Stimulated activated CD4-positive, alpha-beta T cell treated with anti-CD3 and anti-CD28 coated beads, Interleukin-4, amount 100 ng/mL, for 4 hours (primary cell): ENCODE data around the gene TP53I11.
A peak's percentile ranks its signal among the peaks of the same experiment; 100 is the strongest.

Experiments used
- DNase-seq, 2 experiments: peaks; one replicate each; pipeline ENCODE4 v3.0.0-alpha.2; 2020

TP53I11 gene

DNA sequence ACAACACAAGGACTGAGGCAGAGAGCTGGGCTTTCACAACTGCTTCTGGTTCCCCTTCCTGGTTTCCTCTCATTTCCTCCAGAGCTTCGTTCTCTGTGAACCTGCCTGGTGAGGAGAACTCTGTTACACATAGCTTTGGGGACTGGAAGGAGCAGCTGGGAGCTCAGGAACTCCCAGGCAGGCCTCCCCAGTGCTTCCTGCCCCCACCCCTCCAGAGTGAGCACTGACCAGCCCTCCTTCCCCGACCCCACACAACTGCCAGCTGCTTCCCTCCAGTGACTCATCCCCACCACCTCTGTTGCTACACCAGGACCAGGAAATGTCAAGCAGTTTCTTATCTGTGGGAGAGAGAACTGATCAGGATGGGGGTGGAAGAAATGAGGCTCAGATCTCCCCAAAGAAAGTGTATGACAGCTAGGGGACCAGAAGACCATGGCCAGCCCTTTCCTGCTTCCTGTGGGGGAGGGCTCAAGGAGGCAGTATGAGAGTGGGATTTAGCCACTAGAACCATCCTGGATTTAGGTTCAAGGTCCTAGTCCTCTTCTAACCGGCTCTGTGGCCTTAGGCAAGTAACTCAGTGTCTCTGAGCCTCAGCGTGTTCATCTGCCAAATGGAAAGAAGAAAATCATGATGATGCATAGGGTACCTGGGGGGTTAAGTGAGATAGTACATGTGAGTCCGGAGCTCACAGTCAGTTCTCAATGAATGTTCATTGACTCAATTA lies 4.5 kb upstream of the TP53I11 start:
- DNase-seq: no peak

DNA sequence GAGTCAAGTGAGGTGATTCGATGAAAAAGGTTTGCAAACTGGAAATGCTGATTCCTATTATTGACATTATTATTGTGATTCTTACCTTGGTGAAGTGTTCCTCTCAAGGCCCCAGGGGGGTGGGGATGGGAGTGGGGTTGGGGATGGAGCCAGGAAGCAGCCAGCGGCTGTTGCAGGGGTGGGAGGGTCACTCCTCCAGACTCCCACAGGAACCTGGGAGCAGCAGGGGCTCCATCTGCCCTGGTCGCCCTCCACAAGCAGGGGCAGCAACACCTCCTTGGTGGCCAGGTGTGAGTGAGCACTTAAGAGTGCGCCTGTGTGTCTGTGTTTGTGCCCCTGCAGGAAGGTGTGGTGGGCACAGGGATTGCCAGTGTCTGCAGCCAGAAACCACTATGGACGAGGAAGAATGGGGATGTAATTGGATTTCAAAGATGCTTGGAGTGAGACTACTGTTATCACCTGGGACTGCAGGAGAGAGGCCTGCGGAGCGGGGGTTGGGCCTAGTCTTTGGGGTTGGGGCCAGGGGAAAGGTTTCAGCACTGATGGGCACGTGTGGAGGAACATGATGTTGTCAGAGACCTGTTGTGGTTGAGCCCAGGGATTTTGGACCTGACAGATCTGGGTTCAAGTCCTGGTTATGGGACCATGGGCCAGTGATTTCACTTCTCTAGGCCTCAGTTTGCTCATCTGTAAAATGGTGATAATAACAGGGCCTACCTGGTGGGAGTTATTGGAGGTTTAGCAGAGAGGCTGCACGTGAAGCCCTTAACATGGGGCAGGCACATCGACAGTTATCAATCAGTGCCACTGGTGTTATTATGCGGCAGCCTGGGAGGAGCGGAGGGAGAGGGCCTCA lies 3.6 kb upstream of the TP53I11 start:
- DNase-seq: no peak

DNA sequence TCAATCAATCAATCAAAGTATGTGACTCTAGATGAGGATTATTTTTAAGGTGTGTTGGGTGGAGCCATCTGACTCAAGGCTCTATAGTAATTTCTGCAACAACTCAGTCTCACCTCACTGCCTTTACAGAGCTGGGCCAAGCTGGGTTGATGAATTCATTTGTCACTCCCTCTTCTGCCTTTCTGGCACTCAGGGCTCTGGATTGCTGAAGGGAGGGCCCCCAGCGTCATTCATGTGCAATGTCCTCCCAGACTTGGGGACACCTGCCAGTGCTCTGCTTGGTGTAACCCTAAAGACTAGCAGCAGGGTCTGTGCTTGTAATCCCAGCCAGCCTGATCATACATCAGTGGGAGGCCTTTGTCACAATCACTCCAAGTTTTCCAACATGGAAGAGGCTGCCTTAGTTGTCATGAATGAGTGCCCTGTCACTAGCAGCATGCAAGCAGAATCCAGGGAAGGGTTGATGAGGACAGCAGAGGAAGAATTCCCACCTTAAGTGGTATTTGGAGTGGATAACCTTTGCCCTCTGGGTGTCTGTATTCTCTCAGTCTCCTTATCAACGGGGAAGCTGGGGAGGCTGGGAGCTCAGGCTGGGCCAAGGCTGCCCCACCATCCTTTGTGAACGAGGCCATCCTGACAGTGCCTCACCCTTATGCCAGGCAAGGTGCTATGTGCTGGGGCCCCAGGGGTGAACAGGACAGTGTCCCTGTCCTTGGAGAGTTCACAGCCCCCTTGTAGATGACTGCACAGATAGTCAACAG lies 2.0 kb upstream of the TP53I11 start:
- DNase-seq: no peak

DNA sequence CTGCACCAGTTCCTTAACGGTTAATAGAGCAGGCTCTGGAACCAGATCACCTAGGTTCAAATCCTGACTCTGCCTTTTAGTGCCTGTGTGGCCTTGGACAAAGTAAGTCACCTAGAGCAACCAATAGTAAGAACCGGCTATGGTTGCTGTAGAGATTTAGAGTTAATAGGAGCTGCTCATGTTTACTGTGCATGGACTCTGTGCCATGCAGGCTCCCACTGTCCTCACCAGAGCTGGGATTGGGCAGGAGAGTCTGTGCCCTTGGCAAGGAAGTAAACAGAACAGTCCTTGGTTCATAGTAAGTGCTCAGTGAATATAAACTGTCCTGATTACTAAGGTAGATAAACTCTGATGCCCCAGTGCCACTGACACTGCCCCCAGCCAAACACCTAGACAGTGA lies 1.4 kb upstream of the TP53I11 start:
- no peak for DNase-seq

DNA sequence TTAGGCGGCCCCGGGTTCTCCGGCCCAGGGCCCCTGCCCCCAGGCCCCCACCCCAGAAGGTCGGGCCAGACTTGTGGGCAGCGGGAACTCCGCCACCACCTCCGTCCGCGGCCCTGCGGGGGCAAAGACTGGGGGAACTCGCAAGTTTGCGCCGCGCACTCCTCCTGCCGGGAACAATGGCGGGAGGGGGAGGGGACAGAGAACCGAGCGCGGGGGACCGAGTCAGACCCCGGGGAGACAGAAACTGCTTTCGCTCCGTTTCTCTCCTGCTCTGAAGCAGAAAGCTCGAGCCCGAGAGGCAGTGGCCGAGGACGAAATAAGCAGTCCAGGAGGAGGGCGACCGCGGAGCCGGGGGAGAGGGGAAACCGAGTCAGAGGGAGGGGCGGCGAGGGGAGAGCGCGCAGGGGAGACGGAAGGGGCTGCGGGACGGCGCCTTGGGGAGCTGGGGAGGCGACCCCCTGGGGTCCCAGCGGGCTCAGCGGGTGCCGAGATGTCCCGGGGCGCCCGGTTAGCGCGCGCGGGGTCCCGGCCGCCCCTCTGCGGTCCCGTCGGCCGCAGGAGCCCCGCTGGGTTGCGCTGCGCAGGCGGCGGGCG lies 555 bp downstream of the TP53I11 start:
- DNase-seq: peak in 1 of 2 experiments; percentile 33

DNA sequence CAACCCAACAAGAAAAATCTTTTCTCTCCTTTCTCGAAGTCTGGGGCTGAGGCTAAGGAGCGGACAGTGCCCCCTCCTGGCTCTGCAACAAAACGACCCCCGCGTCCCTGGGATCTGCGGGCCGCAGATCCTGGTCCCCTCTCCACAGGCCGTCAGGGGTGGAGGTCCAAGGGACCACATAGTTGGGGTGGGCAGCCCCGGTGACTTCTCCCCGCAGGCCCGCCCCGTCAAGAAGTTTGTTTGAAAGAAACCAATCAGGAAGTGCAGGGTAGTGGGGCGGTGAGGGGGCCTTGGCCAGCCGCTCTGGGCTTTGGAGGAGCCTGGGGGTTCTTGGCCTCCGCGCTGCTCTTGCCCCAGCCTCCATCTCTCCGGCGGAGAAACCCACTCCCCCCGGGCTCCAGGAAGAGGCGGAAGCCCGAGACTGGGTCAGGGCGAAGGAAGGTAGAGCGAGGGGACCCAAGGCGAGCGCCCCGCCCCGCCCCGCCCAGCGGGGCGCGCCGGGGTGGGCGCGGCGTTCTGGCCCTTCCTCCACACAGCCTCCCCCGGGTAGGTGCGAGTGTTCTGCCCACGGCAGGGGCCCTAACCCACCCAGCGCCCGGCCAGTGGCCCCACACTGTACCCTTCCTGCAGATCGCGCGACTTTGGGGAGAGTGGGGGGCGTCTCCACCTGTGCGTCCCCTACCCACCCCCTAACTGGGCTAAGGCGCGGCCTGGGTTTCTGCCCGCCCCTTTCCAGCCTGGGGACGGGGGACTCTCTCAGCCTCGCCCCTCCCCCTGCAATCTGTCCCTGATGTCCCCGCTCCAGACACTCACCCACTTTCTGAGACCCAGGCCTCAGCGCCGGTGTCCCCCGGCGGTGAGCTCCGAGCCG lies 1.3 kb downstream of the TP53I11 start:
- DNase-seq: peak in 1 of 2 experiments; percentile 23

DNA sequence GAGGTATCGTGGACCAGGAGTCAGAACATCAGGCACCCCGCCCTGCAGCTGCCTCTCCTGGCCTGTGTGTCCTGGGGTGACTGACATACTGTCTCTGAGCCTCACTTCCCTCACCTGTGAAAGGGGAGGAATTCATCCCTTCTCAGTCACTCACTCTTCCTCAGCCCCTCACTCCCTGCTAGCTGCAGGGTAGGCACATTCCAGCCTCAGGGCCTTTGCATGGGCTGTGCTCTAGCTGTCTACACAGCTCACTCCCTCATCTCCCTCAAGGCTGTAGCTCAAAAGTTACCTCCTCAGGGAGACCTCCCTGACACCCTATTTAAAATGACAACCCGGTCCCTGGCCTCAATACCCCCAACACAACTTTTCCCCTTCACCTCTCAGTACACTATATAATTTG lies 2.5 kb downstream of the TP53I11 start:
- no peak for DNase-seq

DNA sequence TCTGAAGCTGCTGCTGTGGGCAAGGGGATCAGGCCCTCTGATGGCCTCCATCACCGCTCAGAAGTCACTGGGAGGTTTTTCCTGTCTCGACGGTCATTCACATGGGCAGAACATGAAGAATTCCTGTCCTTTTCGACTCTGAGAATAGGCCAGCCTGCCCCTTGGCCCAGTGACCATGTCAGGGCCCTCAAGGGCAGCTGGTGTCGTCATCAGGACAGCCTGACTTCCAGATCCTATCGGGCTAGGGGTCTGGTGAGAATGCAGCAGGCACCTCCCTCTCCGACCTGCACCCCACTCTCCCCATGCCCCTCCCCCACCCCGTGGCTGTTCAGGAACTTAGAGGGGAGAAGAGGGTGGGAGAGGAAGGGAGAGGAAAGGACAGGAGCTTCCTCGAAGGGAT lies 3.6 kb downstream of the TP53I11 start:
- no peak for DNase-seq

DNA sequence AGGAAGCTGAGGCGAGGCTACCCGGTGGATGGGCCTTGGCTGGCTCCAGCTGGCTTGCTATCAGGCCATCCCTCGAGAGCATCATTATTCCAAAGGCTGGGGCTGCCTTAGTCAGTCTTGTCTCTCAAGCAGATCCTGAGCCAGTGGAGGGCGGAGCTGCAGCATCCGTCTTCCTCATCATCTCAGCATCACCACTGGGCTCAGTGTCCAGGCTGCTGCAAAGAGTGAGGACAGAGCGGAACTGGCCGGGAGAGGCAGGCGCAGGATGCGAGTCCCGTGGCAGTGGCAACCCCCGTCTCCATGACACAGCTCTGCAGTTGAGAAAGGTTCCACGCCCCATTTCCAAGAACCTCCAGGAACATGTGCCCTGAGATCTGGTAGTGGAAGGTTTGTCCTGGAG lies 4.4 kb downstream of the TP53I11 start:
- DNase-seq: no peak

DNA sequence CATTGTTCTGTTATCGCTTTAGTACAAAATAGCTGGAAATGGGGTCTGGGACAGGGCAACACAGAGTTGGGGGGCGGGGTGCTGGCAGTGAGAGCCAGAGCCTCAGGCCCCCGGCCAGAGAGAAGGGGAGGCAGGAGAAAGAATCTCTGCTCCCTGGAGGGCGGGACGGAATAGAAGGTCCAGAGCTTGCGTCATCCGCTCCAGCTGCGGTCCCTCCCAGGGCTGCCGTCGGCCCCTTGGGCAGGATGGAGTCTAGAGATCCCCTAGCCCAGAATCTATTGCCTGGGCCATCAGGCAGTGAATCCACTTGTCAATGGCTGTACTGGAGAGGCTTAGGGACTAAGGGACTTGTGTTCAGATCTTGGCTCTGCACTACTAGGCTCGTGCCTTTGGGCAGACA lies 5.0 kb downstream of the TP53I11 start:
- DNase-seq: no peak

DNA sequence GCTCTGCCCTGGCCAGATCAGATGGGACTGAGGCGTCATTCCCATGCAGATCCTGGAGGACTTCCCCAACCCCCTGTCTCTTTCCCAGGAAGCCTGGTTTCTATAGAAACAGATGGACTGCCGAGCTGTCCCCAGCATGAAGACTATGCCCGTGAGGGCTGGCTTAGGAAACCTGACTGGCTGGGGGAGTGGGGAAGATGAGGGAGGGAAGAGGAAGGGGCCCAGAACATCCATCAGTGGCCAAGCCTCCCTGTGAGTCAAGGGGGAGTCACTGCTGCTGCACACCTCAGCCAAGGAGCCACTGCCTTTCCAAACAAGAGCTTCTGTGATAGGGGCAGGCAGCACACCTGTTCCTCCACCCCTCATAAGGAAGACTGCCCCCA lies 5.8 kb downstream of the TP53I11 start:
- DNase-seq: no peak

DNA sequence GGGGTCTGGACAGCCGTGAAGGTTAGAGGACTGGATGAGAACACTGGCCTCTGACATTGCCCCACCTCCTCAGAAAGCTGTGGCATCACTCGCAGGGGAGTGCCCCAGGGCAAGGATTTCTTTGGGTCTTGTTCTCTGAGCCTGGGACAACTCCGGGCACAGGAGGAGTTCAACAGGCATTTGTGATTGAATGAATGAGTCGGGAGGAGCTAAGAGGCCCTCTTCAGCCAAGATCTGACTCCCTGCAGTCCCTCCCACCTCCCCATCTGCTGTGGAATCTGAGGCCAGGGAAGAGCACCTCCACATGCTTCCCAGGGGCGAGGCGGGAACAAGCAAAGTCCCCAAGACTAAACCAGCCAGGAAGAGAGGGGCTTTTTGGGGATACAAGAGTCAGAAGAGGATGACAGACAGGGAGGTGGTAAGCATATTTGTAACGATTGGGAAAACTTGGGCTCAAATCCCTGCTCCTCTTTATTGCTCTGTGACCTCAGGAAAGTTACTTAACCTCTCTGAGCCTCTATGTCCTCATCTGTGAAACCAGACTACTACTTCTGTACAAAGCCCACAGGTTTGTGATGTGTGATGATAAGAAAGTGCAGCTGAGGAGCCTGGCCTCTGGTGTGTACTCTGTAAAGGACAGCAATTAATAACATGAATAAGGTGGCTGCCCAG lies 6.4 kb downstream of the TP53I11 start:
- no peak for DNase-seq

DNA sequence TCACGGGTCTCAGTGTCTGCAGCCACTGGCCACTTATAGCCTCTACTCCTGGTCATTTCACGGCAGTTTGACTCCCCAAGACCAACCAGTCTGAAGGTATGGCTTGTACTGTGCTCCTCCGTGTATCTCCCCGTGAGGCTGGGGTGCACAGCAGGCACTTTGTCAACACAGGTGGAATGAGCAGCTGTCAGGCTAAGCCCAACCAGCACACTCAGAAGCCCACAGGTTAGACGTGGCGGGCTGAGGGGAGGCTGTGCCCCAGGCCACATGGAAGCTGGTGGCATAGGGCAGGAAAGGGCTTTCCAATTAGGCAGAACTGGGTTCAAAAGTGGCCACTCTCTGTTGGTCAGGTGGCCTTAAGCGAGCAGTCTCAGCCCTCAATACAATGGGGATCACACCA lies 7.0 kb downstream of the TP53I11 start:
- no peak for DNase-seq

DNA sequence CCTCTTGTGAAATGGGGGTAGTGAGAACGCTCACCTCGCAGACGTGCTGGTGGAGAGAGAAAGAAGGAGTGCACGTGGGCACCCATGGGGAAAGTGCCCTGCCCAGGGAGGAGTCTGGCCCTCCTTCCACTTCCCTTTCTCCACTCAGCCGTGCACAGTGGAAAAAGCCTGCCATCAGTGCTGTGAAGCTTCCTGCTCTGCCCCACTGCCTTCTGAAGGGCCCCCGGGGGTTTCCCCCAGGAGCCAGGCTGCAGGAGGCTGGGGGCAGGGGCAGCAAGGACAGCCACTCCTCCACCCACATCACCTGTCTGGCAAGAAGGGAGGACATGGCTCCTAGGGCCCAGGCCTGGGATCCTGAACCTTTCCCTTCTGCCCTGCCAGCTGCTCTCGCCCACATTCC lies 7.6 kb downstream of the TP53I11 start:
- peak; percentile 24 to 44 for DNase-seq

DNA sequence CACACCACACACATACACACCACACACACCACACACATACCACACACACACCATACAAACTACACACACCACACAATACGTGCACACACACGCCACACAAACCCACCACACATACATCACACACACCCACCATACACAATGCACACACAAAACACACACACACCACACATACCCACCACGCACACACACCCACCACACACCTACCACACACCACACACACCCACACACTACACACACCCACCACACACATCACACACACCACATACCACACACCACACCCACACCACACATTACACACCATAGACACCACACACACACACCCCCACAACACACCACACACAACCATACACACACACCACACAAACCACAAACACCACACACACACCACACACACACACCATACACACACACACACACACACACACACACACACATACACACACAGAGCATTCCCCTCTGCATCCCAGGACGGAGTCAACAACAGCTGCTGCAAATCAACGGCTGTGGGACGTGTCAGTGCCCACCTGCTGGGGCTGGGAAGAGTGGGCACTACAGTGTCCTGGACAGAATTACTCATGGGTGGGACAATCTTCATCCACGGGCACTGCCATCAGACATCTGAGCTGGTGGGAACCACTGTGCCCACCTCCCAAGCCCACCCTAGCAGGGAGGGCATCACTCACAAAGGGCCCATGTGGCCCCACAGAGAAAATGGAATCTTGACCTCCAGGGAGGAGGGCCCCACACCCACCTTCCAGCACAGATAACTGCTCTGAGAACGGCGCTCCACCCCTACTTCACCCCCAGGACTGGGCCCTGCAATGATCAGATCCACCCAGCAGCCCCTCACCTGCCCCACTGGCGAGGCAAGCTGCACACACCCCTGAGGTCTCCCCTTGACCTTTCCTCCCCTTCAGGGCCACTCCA lies 8.4 kb downstream of the TP53I11 start:
- no peak for DNase-seq

DNA sequence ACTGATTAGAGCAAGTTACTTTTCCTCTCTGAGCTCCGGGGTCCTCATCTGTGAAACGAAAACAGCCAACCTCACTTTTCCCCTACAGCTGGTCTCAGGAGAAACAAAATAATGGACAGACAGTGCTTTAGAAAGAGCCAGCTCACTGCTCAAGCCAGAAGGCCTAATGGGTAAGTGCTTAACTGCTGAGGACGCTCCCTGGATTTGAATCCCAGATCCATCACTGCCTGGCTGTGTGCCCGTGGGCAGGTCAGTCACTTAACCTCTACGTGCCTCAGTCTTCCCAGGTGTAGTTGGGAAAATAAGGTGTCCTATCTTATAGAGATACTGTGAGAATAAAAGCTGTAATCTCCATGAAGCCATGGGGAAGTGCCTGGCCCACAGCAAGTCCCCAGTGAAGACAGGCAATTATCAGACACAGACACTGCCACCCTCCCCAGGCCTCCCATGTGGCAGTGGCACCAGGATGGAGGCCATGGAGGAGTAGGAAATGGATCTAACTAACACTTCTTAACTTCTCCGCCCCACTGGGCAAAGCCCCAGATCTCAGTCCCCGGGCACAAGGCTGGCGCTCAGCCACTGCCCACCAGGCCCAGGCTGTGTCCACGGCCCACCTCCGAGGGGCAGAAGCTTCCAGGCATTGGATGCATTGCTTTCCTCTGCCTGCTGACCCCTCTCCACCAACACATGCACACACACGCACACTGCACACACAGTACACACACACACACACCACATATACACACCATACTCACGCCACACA lies 9.2 kb downstream of the TP53I11 start:
- no peak for DNase-seq

DNA sequence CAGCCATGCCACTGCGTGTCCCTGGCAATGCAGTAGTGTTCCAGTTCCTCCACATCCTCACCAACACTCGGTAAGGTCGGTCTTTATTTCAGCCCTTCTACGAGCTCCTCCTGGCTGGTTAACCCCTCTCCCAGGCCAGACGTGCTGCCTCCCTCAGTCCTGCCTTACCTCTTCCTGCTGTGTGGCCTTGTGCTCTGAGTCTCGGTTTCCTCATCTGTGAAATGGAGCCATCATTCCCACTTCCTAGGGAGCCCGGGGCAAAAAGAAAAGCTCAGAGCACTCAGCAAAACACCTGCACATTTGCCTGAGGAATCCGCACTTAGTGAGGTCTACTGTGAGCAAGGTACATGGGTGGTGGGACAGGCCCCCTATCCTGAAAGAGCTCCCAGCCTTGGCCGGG lies 9.8 kb downstream of the TP53I11 start:
- no peak for DNase-seq

DNA sequence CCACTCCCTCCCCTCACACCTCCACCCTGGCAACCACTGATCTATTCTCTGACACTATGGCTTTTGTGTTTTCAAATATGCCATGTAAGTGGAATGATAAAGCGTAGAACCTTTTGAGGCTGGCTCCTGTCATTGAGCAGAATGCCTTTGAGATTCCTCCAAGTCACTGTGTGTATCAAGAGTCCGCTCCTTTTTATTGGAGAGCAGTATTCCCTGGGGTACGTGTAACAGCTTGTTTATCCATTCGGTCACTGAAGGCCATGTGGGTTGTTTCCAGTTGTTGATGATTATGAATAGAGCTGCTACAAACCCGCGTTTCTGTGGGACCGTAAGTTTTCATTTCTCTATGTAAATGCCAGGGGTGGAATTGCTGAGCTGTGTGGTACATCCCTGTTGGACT lies 10.3 kb downstream of the TP53I11 start:
- no peak for DNase-seq

DNA sequence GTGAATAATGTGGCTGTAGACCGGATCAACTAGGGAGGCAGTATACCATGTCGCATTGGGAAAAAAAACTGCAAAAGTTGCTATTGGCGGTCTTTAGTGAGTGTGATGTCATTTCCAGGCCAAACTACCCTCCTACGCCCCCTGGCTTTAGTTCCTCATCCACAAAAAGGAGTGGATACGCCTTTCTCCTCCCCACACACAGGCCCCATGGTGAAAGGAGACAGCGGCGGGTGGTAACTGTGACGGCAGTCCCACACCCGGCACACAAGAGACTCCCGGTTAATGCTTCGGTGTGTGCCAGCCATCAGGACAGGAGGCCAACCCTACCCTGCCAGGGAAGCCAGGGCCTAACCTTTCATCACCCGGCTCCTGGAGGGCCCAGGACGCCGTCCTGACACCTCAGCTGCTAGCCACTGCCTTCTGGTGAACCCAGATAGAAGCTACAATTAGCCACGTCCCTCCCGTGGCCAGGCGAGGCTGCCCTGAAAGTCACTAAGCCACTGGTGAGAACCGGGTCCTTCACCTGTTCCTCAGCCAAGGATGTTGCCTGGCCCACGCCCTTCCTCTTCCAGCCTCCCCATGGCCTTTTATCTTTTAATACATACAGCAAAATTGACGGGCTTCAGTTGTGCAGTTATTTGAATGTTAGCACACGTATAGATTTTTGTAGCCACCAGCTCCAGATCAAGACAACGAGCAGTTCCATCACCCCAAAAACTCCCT lies 10.8 kb downstream of the TP53I11 start:
- DNase-seq: no peak
